H1 (cell line): ENCODE data around the gene TSTD2. TPM values are rescaled to one million over a fixed set of nuclear protein-coding genes. Genes with fewer than 3 reads are reported as not detected.
A peak's percentile ranks its signal among the peaks of the same experiment; 100 is the strongest.

ENCODE experiments used
- CTCF ChIA-PET: fragments of 300-600 bp; sonication (Branson Sonifier 250); formaldehyde crosslinking; loops from one replicate; lab custom pipeline; 2021; ENCODE audit not compliant: partially characterized antibody; lab: Charles Lee
- POLR2A ChIA-PET: fragments of 300-600 bp; sonication (Branson Sonifier 250); formaldehyde crosslinking; loops from one replicate; lab custom pipeline; 2021; ENCODE audit warnings: inconsistent platforms; ENCODE audit not compliant: partially characterized antibody; lab: Charles Lee
- DNase-seq, 2 experiments: peaks; one replicate each; pipeline versions ENCODE4 v3.0.0 to v3.0.0-alpha.2; 2010 to 2022; ENCODE audit warnings: low spot score in 2 of 2, low read depth in 1 of 2, mixed read lengths in 1 of 2
- FAIRE-seq: peaks from 2 replicates; lab custom pipeline; 2011; peaks lifted over from hg19 to GRCh38; lab: Jason Lieb, UNC
- H2AFZ ChIP-seq: 2 replicates; pipeline ENCODE4 v1.8.1; 2012; ENCODE audit warnings: low read length, inconsistent platforms
- H2AK5ac ChIP-seq: 2 replicates; pipeline ENCODE4 v1.6.1; 2013; ENCODE audit warnings: low read depth, low read length
- H2BK120ac ChIP-seq: replicated peaks from 2 replicates; pipeline ENCODE3; 2013; ENCODE audit warnings: low read depth, low read length, inconsistent platforms
- H2BK12ac ChIP-seq: 2 replicates; pipeline ENCODE4 v1.6.1; 2013; ENCODE audit warnings: low read depth, low read length
- H2BK15ac ChIP-seq: 2 replicates; pipeline ENCODE4 v1.6.1; 2013; ENCODE audit warnings: low read length
- H2BK20ac ChIP-seq: 2 replicates; pipeline ENCODE4 v1.6.1; 2013; ENCODE audit warnings: low read length
- H2BK5ac ChIP-seq: 2 replicates; pipeline ENCODE4 v1.6.1; 2013; ENCODE audit warnings: low read depth, low read length
- H3K14ac ChIP-seq: 2 replicates; pipeline ENCODE4 v1.6.1; 2013; ENCODE audit warnings: inconsistent platforms; ENCODE audit not compliant: insufficient read length
- H3K18ac ChIP-seq: 2 replicates; pipeline ENCODE4 v1.6.1; 2013; ENCODE audit warnings: low read length; ENCODE audit errors: extremely low read depth
- H3K23ac ChIP-seq: 2 replicates; pipeline ENCODE4 v1.6.1; 2013; ENCODE audit warnings: inconsistent platforms; ENCODE audit not compliant: insufficient read length
- H3K23me2 ChIP-seq: 2 replicates; pipeline ENCODE4 v1.6.1; 2013; ENCODE audit warnings: low read depth, low read length
- H3K27ac ChIP-seq: 2 replicates; pipeline ENCODE4 v1.6.1; 2011; ENCODE audit warnings: low read depth, low read length, inconsistent platforms
- H3K27me3 ChIP-seq, 4 experiments: replicated peaks in 1 of 4; 1 replicate in 1 of 4; 2 replicates in 3 of 4; pipeline versions ENCODE4 v1.6.1 to v1.8.1; 2011 to 2013; ENCODE audit warnings: low read length in 3 of 4, mild to moderate bottlenecking in 3 of 4, inconsistent platforms in 2 of 4, mixed read lengths in 2 of 4, moderate library complexity in 1 of 4; ENCODE audit not compliant: control insufficient read depth in 3 of 4, insufficient read depth in 3 of 4; ENCODE audit errors: extremely low read depth in 1 of 4
- H3K36me3 ChIP-seq, 4 experiments: 2 replicates each; pipeline versions ENCODE4 v1.6.1 to v1.8.1; 2011 to 2013; ENCODE audit warnings: mild to moderate bottlenecking in 4 of 4, low read length in 3 of 4, moderate library complexity in 2 of 4, control low read depth in 1 of 4, inconsistent platforms in 1 of 4; ENCODE audit not compliant: insufficient read depth in 4 of 4, control insufficient read depth in 2 of 4
- H3K4ac ChIP-seq: replicated peaks from 2 replicates; pipeline ENCODE3; 2013; ENCODE audit warnings: low read length, low read depth, mixed read lengths, inconsistent platforms; ENCODE audit not compliant: insufficient read length
- H3K4me1 ChIP-seq, 4 experiments: replicated peaks in 1 of 4; 1 replicate in 1 of 4; 2 replicates in 3 of 4; pipeline versions ENCODE4 v1.6.1 to v1.8.1; 2011 to 2013; ENCODE audit warnings: low read length in 3 of 4, inconsistent platforms in 2 of 4, mixed read lengths in 1 of 4; ENCODE audit not compliant: insufficient read depth in 4 of 4, control insufficient read depth in 3 of 4
- H3K4me2 ChIP-seq, 2 experiments: 2 replicates each; pipeline versions ENCODE4 v1.6.1 to v1.8.1; 2011 to 2013; ENCODE audit warnings: low read depth in 2 of 2, low read length in 2 of 2, control low read depth in 1 of 2, inconsistent platforms in 1 of 2, mild to moderate bottlenecking in 1 of 2; ENCODE audit not compliant: insufficient read depth in 1 of 2
- H3K4me3 ChIP-seq, 4 experiments: fragments of 200-600, 300-600 bp in 1 of 4; sonication (generic), shearing (Covaris generic), sonication (Bioruptor Twin) in 1 of 4; 2 replicates each; pipeline versions ENCODE4 v1.5.1 to v1.8.1; 2011 to 2016; ENCODE audit warnings: low read length in 4 of 4, low read depth in 3 of 4, control low read depth in 2 of 4, inconsistent platforms in 2 of 4, mild to moderate bottlenecking in 2 of 4, mixed read lengths in 1 of 4, moderate library complexity in 1 of 4; ENCODE audit not compliant: insufficient read depth in 2 of 4; ENCODE audit errors: extremely low read depth in 1 of 4
- H3K56ac ChIP-seq: replicated peaks from 2 replicates; pipeline ENCODE3; 2013; ENCODE audit warnings: low read depth, mild to moderate bottlenecking, mixed read lengths, low read length, inconsistent platforms; ENCODE audit not compliant: insufficient read length
- H3K79me1 ChIP-seq: 2 replicates; pipeline ENCODE4 v1.6.1; 2013; ENCODE audit warnings: low read depth, low read length, control low read depth
- H3K79me2 ChIP-seq, 2 experiments: 2 replicates each; pipeline versions ENCODE4 v1.6.1 to v1.8.1; 2012 to 2013; ENCODE audit warnings: low read length in 2 of 2, mild to moderate bottlenecking in 2 of 2, inconsistent platforms in 1 of 2; ENCODE audit not compliant: insufficient read depth in 2 of 2, control insufficient read depth in 1 of 2
- H3K9ac ChIP-seq, 4 experiments: replicated peaks in 1 of 4; 1 replicate in 1 of 4; 2 replicates in 3 of 4; pipeline versions ENCODE4 v1.6.1 to v1.8.1; 2011 to 2013; ENCODE audit warnings: low read depth in 3 of 4, low read length in 3 of 4, control low read depth in 2 of 4, mild to moderate bottlenecking in 2 of 4, moderate library complexity in 2 of 4, inconsistent platforms in 1 of 4; ENCODE audit errors: extremely low read depth in 1 of 4
- H3K9me3 ChIP-seq, 2 experiments: 2 replicates each; pipeline versions ENCODE4 v1.6.1 to v1.8.1; 2012 to 2013; ENCODE audit warnings: mild to moderate bottlenecking in 2 of 2, moderate library complexity in 2 of 2, control low read depth in 1 of 2, inconsistent platforms in 1 of 2, low read depth in 1 of 2, low read length in 1 of 2, mixed read lengths in 1 of 2; ENCODE audit not compliant: insufficient read depth in 2 of 2
- H4K20me1 ChIP-seq, 2 experiments: replicated peaks in 1 of 2; 2 replicates each; pipeline versions ENCODE3 to v1.8.1; 2011 to 2013; ENCODE audit warnings: inconsistent platforms in 2 of 2, low read length in 2 of 2, mild to moderate bottlenecking in 1 of 2; ENCODE audit not compliant: insufficient read depth in 2 of 2, control insufficient read depth in 1 of 2
- H4K5ac ChIP-seq: 2 replicates; pipeline ENCODE4 v1.6.1; 2013; ENCODE audit warnings: low read length, low read depth, mixed read lengths, inconsistent platforms; ENCODE audit not compliant: insufficient read length
- H4K8ac ChIP-seq: 2 replicates; pipeline ENCODE4 v1.8.0; 2013; ENCODE audit warnings: mild to moderate bottlenecking, moderate library complexity, low read length, inconsistent platforms; ENCODE audit not compliant: insufficient read depth; ENCODE audit errors: extremely low read depth
- H4K91ac ChIP-seq: replicated peaks from 2 replicates; pipeline ENCODE3; 2013; ENCODE audit warnings: low read length, mixed read lengths, inconsistent platforms; ENCODE audit not compliant: insufficient read length
- BRCA1 ChIP-seq: IDR thresholded peaks from 2 replicates; pipeline ENCODE4 v1.6.1; 2012; ENCODE audit warnings: low read depth, low read length, improper control_type of control experiment
- HDAC2 ChIP-seq, 2 experiments: fragments of 300-600 bp in 1 of 2; sonication (generic) in 1 of 2; IDR thresholded peaks; 2 replicates each; pipeline ENCODE4 v1.6.1; 2011 to 2012; ENCODE audit warnings: low read depth in 2 of 2, low read length in 2 of 2, mild to moderate bottlenecking in 2 of 2, moderate library complexity in 2 of 2, borderline replicate concordance in 1 of 2, inconsistent platforms in 1 of 2
- KDM5A ChIP-seq: fragments of 200-600 bp; IDR thresholded peaks from 2 replicates; pipeline ENCODE4 v1.7.1; 2012; ENCODE audit warnings: mild to moderate bottlenecking, low read length, inconsistent platforms, mixed read lengths
- RAD21 ChIP-seq, 2 experiments: IDR thresholded peaks in 1 of 2; conservative IDR thresholded peaks in 1 of 2; 2 replicates each; pipeline ENCODE4 v1.6.1; 2011; ENCODE audit warnings: low read depth in 2 of 2, low read length in 2 of 2, improper control_type of control experiment in 1 of 2, inconsistent platforms in 1 of 2, mild to moderate bottlenecking in 1 of 2, moderate library complexity in 1 of 2
- RFX5 ChIP-seq: IDR thresholded peaks from 2 replicates; pipeline ENCODE4 v1.6.1; 2011; ENCODE audit warnings: low read depth, low read length, improper control_type of control experiment, borderline replicate concordance
- RNF2 ChIP-seq: fragments of 200-900, 300-1000 bp; sonication (generic); IDR thresholded peaks from 2 replicates; pipeline ENCODE4 v1.7.1; 2016; ENCODE audit warnings: borderline replicate concordance, low read depth, mild to moderate bottlenecking, antibody characterized with exemption, low read length; ENCODE audit not compliant: poor library complexity, severe bottlenecking; ENCODE audit errors: missing control alignments
- SAP30 ChIP-seq: fragments of 300-600 bp; sonication (generic); IDR thresholded peaks from 2 replicates; pipeline ENCODE4 v1.7.1; 2012; ENCODE audit warnings: low read length, moderate library complexity, mild to moderate bottlenecking, inconsistent platforms; ENCODE audit not compliant: insufficient read depth, insufficient replicate concordance
- TCF12 ChIP-seq: IDR thresholded peaks from 2 replicates; pipeline ENCODE4 v1.6.1; 2011; ENCODE audit warnings: low read depth, mild to moderate bottlenecking, low read length
- whole genome bisulfite sequencing, 2 experiments: shearing (Covaris generic) in 1 of 2; methylation state at CpG; one replicate each; pipeline versions ENCODE4 v1.1.6 to v1.1.7; 2013 to 2015; ENCODE audit warnings: low lambda C conversion rate in 2 of 2, mixed read lengths in 2 of 2, inconsistent platforms in 1 of 2, low coverage in 1 of 2, missing lambda C conversion rate in 1 of 2; ENCODE audit not compliant: insufficient replicate concordance in 2 of 2, insufficient coverage in 1 of 2, insufficient read length in 1 of 2; ENCODE audit errors: extremely low coverage in 1 of 2, missing lambda C conversion rate in 1 of 2; 5-methylcytosine and 5-hydroxymethylcytosine counted together
- polyA plus RNA-seq, 7 experiments: library from polyadenylated mRNA; depleted of rRNA in 3 of 7; stranded (reverse) in 5 of 7; unstranded in 2 of 7; fragments of >200 nt in 5 of 7; fragments of 200-250 nt in 2 of 7; gene quantifications; 1 replicate in 5 of 7; 2 replicates in 1 of 7; 4 replicates in 1 of 7; pipeline versions ENCODE4 v1.2.1 to v1.2.3, GENCODE V29; 2011 to 2013; ENCODE audit warnings: missing spikeins in 2 of 7, mixed read lengths in 2 of 7
- total RNA-seq: library from RNA; stranded (reverse); fragmentation: NEBNext Ultra II Directional; extraction: Animal tissue kit (Norgen Biotek cat#: 25700); gene quantifications from 2 replicates; pipeline ENCODE4 v1.2.1, GENCODE V29; 2021

TSTD2 gene
- total and polyA plus RNA-seq, 2 of the 8 experiments (the other 6 are each of a cell fraction or from before 2014, with no cell fraction given), result 16.1 to 17.5 TPM

DNA sequence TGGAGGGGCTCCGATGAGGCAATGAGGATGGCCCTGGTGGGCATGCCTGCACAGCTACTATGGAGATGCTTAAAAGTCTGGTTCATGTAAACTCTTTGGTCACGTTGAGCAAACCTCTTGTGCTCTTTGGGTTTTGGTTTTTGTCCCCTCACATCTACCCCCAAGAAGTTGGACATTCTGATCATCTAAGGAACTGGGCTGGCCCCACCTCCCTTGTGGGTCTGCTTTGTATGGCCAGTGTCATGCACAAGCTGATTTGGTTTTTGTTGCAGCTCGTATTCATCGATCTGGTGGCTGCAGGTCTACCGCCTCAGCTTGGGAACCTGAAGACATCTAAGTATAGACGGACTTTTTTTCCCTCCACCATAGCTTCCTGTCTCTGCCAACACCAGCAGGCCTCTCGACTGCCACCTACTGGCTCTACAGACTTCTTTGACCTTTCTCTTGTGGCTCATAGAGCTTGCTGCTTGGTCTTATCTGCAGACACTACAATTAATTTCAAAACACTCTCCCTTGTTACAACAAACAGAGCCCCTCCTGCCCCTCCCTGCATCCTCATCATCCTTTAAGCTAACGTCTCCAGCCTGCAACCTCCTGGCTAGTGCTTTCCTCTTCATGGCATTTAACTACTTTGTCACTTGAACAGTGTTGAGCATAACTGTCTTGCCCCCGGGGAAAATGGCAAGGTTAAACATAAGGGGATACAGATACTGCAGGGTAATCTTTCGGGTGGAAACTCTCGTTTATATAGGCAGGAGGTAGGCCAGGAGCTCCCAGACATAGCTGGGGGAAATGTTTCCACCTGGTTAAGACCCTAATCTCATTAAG, 34.5 kb downstream of the TSTD2 start:
- H3K9me3 ChIP-seq, result no peaks in the 10 kb centered on the region
- H3K79me2 ChIP-seq, result no peaks in the 10 kb centered on the region
- no peak overlapping the region for H2BK120ac ChIP-seq
- no peak overlapping the region for H3K23ac ChIP-seq
- DNase-seq (peak; percentile 29 to 77), FAIRE-seq (peak; percentile 82)
- H2BK20ac ChIP-seq, result no peak overlapping the region
- H4K5ac ChIP-seq, result no peak overlapping the region
- CTCF ChIA-PET, result interaction anchor here (0.6 to 22.2 kb wide), 60 partner anchors 8 to 742 kb away, joined by 3 to 574 read pairs (median 5); partner anchors contain the start of gene TMOD1
- 52% methylated on average over 11 of the region's 11 CpGs; no CpG with 5 or more reads in 1 of the 2 experiments for WGBS, 2 experiments
- peaks cover 0 to 5% (median 0%) of the 10 kb centered on the region in 4 experiments; a peak in 3 of 7 replicates for H3K4me1 ChIP-seq
- no peak overlapping the region; a peak in 1 of 4 replicates for H3K4me2 ChIP-seq
- POLR2A ChIA-PET, result interaction anchor here (1.0 to 2.1 kb wide), 7 partner anchors 8 to 131 kb away, joined by 3 to 9 read pairs (median 5); partner anchors contain the start of genes NCBP1 and TSTD2
- H3K79me1 ChIP-seq, result no peaks in the 10 kb centered on the region; the same call in 1 of the 2 replicates
- no peak overlapping the region for H2BK12ac ChIP-seq
- H3K36me3 ChIP-seq, result peaks cover 13 to 30% (median 27%) of the 10 kb centered on the region in 4 experiments; a peak in 7 of 8 replicates
- no peaks in the 10 kb centered on the region for H3K27me3 ChIP-seq
- no peaks in the 10 kb centered on the region for H4K20me1 ChIP-seq
- H3K27ac ChIP-seq, result no peak overlapping the region
- no peak overlapping the region for H3K4ac ChIP-seq
- no peak overlapping the region for H3K56ac ChIP-seq
- peak overlapping the region; percentile 79; the same call in 1 of the 2 replicates for H4K8ac ChIP-seq
- no peak overlapping the region for H2BK5ac ChIP-seq
- H3K9ac ChIP-seq, result no peak overlapping the region
- H2AFZ ChIP-seq, result peak overlapping the region; percentile 13; the same call in 1 of the 2 replicates
- H3K18ac ChIP-seq, result 0 out of 2 replicates have a peak overlapping the region, but pooled peaks have one; percentile 72
- H2BK15ac ChIP-seq, result no peak overlapping the region
- H4K91ac ChIP-seq, result no peak overlapping the region
- H3K14ac ChIP-seq, result no peak overlapping the region
- no peak overlapping the region for H3K4me3 ChIP-seq
- H2AK5ac ChIP-seq, result no peak overlapping the region
- H3K23me2 ChIP-seq, result no peaks in the 10 kb centered on the region
- TF ChIP-seq HDAC2 (IDR thresholded peaks at IDR 0.05; ENCODE audit: borderline replicate concordance in 1 of 2, low read depth in 2 of 2, low read length in 2 of 2) (no peak), TCF12 (no peak), RFX5 (no peak), RAD21 (IDR thresholded peaks at IDR 0.05 in 1 of 2, conservative IDR thresholded peaks at IDR 0.05 in 1 of 2; ENCODE audit: low read depth in 2 of 2, low read length in 2 of 2) (peak; percentile 84 to 87), BRCA1 (no peak), RNF2 (no peak), KDM5A (no peak), SAP30 (no peak)
